GM18507 (cell line): ENCODE data around the gene PDK4.

ENCODE experiments used
- DNase-seq: peaks from one replicate; pipeline ENCODE4 v3.0.0; 2011; ENCODE audit warnings: low read depth; ENCODE audit not compliant: insufficient read length; ENCODE audit errors: extremely low spot score
- FAIRE-seq: peaks from 2 replicates; lab custom pipeline; 2011; peaks lifted over from hg19 to GRCh38; lab: Jason Lieb, UNC

Gene PDK4

DNA sequence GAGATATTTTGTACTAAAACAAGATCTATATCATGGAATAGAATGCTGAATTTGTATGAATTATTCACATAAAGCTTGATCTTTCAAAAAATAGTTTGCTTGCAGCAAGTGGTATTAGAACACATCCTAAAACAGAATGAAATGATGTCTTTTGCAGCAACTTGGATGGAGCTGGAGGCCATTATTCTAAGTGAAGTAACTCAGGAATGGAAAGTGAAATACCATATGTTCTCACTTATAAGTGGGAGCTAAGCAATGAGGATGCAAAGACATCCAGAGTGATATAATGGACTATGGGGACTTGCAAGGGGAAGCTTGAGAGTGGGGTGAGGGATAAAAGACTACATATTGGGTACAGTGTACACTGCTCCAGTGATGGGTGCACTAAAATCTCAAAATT is 56.9 kb downstream of the PDK4 start:
- FAIRE-seq, result no peak

GRCh38 chr7:95537468-95537867 is 58.8 kb downstream of the PDK4 start:
- no peak for FAIRE-seq
- DNase-seq, result no peak

More for the DNA sequence above, 56.9 kb downstream of the PDK4 start:
- DNase-seq, result no peak

DNA sequence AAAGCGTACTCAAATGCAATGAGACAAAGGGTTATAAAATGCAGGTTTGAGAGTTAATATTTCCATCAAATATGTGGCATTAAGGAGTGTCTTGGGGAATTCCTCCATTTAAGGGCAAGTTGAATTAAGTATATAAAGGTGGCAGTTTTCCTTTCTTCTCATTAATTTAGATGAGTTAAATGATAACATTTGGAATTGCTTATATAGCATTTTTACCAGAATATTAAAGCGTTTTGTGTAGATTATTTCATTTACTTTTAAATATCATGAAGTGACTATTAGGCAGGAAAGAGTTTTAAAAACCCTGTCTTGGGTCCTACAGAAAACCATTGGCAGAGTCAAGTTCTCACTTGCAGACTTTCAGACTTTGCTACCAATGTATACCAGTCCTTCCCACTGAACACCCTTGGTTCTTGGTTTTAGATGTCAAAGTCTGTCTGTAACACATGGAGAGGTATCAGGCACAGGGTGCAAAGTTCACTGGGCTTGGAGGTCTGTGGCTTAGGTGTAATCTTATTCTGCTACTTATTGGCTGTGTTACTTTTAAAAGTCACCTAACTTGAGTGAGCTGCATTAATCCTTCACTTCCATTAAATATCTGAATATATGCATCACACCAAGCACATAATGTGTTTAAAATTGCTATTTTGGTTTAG is 59.5 kb downstream of the PDK4 start:
- DNase-seq (no peak), FAIRE-seq (no peak)

GRCh38 chr7:95535662-95536061 is 60.7 kb downstream of the PDK4 start:
- no peak for FAIRE-seq
- no peak for DNase-seq

DNA sequence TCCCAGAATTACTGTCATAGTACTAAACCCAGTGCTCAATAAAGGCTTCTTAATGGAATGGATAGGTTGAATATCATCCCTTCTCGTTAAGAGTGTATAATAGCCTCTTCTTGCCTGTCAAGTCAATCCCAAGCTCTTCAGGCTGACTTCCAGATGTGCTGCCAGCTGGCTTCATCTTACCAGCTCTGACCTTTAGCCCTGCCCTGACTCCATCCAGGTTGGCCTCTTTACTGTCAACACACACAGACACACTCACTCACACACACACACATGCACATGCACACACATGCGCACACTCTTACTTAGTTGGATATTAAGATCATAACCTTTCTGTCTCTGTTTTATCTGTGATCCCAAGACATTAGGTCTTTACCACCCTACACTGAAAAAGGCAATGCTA is 61.5 kb downstream of the PDK4 start:
- DNase-seq (no peak), FAIRE-seq (no peak)
